ENCODE data around the gene COL9A1.

DNA sequence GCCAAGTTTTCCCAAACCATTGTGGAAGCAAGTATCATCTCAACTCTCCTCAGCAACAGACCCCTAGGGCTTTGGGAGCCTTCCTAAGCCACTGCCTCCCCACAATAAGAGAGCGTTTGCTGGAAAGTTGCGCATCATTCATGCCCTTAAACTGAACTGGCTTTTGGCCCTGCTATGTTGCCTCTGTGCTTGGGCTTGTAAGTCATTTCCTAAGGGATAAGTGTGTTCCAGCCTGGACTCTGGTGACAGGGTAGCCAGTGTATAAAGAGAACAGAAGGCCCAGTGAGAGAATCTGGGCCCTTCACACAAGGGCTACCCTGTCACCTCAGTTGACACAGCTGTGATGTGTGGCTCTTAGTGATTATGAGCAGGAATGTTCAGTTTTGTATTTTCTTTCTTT lies 77.8 kb downstream of the COL9A1 start:
- TF ChIP-seq, protein P1, sequence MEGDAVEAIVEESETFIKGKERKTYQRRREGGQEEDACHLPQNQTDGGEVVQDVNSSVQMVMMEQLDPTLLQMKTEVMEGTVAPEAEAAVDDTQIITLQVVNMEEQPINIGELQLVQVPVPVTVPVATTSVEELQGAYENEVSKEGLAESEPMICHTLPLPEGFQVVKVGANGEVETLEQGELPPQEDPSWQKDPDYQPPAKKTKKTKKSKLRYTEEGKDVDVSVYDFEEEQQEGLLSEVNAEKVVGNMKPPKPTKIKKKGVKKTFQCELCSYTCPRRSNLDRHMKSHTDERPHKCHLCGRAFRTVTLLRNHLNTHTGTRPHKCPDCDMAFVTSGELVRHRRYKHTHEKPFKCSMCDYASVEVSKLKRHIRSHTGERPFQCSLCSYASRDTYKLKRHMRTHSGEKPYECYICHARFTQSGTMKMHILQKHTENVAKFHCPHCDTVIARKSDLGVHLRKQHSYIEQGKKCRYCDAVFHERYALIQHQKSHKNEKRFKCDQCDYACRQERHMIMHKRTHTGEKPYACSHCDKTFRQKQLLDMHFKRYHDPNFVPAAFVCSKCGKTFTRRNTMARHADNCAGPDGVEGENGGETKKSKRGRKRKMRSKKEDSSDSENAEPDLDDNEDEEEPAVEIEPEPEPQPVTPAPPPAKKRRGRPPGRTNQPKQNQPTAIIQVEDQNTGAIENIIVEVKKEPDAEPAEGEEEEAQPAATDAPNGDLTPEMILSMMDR (IDR thresholded peaks at IDR 0.05) = no peak
- TF ChIP-seq EP300 (IDR thresholded peaks at IDR 0.05) = no peak

Measured in ovary (tissue), 3 donors.